Psoas muscle (tissue), 8 donors: ENCODE measurements around the gene TAF1C. TPM values are rescaled to one million over a fixed set of nuclear protein-coding genes. Genes with fewer than 3 reads are reported as not detected.

ENCODE experiments used
- ATAC-seq, 4 donors: fragments of 200-7000 bp; cut with Tn5 transposase; one replicate each; pipeline ENCODE4 v1.9.1; 2020; ENCODE audit warnings: moderate library complexity in 3 of 4, mild to moderate bottlenecking in 2 of 4
- DNase-seq, 2 donors: peaks; one replicate each; pipeline ENCODE4 v3.0.0-alpha.2; 2020
- H3K27ac ChIP-seq: fragments of 200-600 bp; one replicate; pipeline ENCODE4 v1.8.0; 2022
- H3K27me3 ChIP-seq, 3 donors: fragments of 200-600 bp in 1 of 3; one replicate each; pipeline versions ENCODE4 v1.6.1 to v1.8.0; 2013 to 2022; ENCODE audit warnings: low read length in 2 of 3, mild to moderate bottlenecking in 2 of 3, moderate library complexity in 1 of 3; ENCODE audit not compliant: insufficient read depth in 3 of 3
- H3K36me3 ChIP-seq, 2 donors: fragments of 200-600 bp in 1 of 2; one replicate each; pipeline versions ENCODE4 v1.6.1 to v1.8.0; 2013 to 2022; ENCODE audit warnings: low read depth in 1 of 2, mild to moderate bottlenecking in 1 of 2, moderate library complexity in 1 of 2; ENCODE audit not compliant: insufficient read depth in 1 of 2
- H3K4me1 ChIP-seq: fragments of 200-600 bp; one replicate; pipeline ENCODE4 v1.8.0; 2022
- H3K4me3 ChIP-seq: fragments of 200-600 bp; one replicate; pipeline ENCODE4 v1.8.0; 2022; ENCODE audit warnings: mild to moderate bottlenecking
- H3K9me3 ChIP-seq: fragments of 200-600 bp; one replicate; pipeline ENCODE4 v1.8.0; 2022
- CTCF ChIP-seq: fragments of 200-600 bp; IDR thresholded peaks from one replicate; pipeline ENCODE4 v1.8.0; 2022; ENCODE audit warnings: antibody characterized with exemption
- WGBS, 3 donors: extraction: QIAGEN DNeasy Blood & Tissue Kit; methylation state at CpG; one replicate each; pipeline versions ENCODE4 v1.1.6 to v1.1.7; 2013; 5-methylcytosine and 5-hydroxymethylcytosine counted together
- intact Hi-C, 2 donors: fragments of 100-400 bp; cut with DNase I; formaldehyde crosslinking; loops; one replicate each; pipeline versions ENCODE4 v1.11.0 to v1.14.2; 2022
- polyA plus RNA-seq, 3 donors: library from polyadenylated mRNA; stranded (reverse); fragments of 200-250 nt; gene quantifications; one replicate each; pipeline ENCODE4 v1.2.3, GENCODE V29; 2013
- total RNA-seq, 4 donors: library from RNA; stranded (reverse); fragmentation: NEBNext Ultra II Directional in 2 of 4; extraction: Animal tissue kit (Norgen Biotek cat#: 25700) in 2 of 4; gene quantifications; one replicate each; pipeline versions ENCODE4 v1.2.1 to v1.2.4, GENCODE V29; 2021 to 2023
- donor health status: healthy with polysubstance abuse.
- donor health status: DM: no; HTN: no; CAD: no; lungs with moderate emphysema.
- donor health status: Bipolar disorder and iron deficiency.
- donor health status: healthy.
- donor health status: DM: yes; HTN: yes; CAD: no.
- donor health status: DM: no; HTN: no; CAD: no.
- donor health status: DM: no; HTN: no; CAD: no.
- donor health status: DM: yes; HTN: yes; CAD: no.

TAF1C gene
- total and polyA plus RNA-seq, 7 donors = 8.3 to 24.4 (median 18.3) TPM

- Histone ChIP-seq H3K4me3 (no peak overlapping the region), H3K27ac (no peak overlapping the region), H3K4me1 (peaks cover 10% of the 10 kb centered on the region), H3K27me3 (no peaks in the 10 kb centered on the region), H3K9me3 (no peaks in the 10 kb centered on the region), H3K36me3 (peaks cover 6 to 55% of the 10 kb centered on the region in 2 donors)
- WGBS, 3 donors = 87 to 92% (median 90%) methylated on average over 21 to 28 of the region's 28 CpGs
- no peak for TF ChIP-seq CTCF
- no peak for ATAC-seq
- intact Hi-C loops = loop anchor here (2.0 to 10.0 kb wide), 3 partner anchors 34 to 306 kb away; partner anchors contain the start of genes DNAAF1 (in 1 of the 2) and HSDL1 (in 1 of the 2)
- no peak for DNase-seq
These were observed 7.8 kb downstream of the TAF1C start for GRCh38 chr16:84178892-84179611.

GRCh38 chr16:84178146-84178765, 8.6 kb downstream of the TAF1C start:
- Histone ChIP-seq H3K4me1 (peaks cover 10% of the 10 kb centered on the region), H3K9me3 (no peaks in the 10 kb centered on the region), H3K36me3 (peaks cover 6 to 49% of the 10 kb centered on the region in 2 donors), H3K4me3 (no peak overlapping the region), H3K27me3 (no peaks in the 10 kb centered on the region), H3K27ac (no peak overlapping the region)
- intact Hi-C loops = loop anchor here (2.0 to 10.0 kb wide), 3 partner anchors 33 to 307 kb away; partner anchors contain the start of genes DNAAF1 (in 1 of the 2) and HSDL1 (in 1 of the 2)
- DNase-seq (no peak), ATAC-seq (peak in 2 of 4 donors; percentile 20 to 41)
- TF ChIP-seq CTCF = no peak
- 64 to 80% (median 74%) methylated on average over 15 of the region's 15 CpGs for WGBS, 3 donors

- Histone ChIP-seq H3K36me3 (peaks cover 6 to 43% of the 10 kb centered on the region in 2 donors), H3K4me3 (no peak overlapping the region), H3K27ac (no peak overlapping the region), H3K4me1 (peaks cover 10% of the 10 kb centered on the region), H3K9me3 (no peaks in the 10 kb centered on the region), H3K27me3 (no peaks in the 10 kb centered on the region)
- 66 to 79% (median 77%) methylated on average over 9 of the region's 9 CpGs for WGBS, 3 donors
- ATAC-seq (no peak), DNase-seq (no peak)
- no peak for TF ChIP-seq CTCF
- intact Hi-C loops = loop anchor here (2.0 to 10.0 kb wide), 3 partner anchors 33 to 307 kb away; partner anchors contain the start of genes DNAAF1 (in 1 of the 2) and HSDL1 (in 1 of the 2)
These were observed 9.2 kb downstream of the TAF1C start for GRCh38 chr16:84177741-84178073.

GRCh38 chr16:84176192-84177053, 10.4 kb downstream of the TAF1C start:
- peak in 2 of 4 donors; percentile 12 to 27 for ATAC-seq
- peaks cover 6 to 30% of the 10 kb centered on the region in 2 donors for H3K36me3 ChIP-seq
- H3K4me3 ChIP-seq = no peak overlapping the region
- H3K4me1 ChIP-seq = peaks cover 10% of the 10 kb centered on the region
- no peak for DNase-seq
- peak overlapping the region; percentile 23 for H3K27ac ChIP-seq
- no peaks in the 10 kb centered on the region for H3K9me3 ChIP-seq
- WGBS, 3 donors = 56 to 60% (median 60%) methylated on average over 18 of the region's 18 CpGs
- TF ChIP-seq CTCF = no peak
- intact Hi-C loops = loop anchor here (5.0 to 10.0 kb wide), 2 partner anchors 89 to 308 kb away; no protein-coding TSS in a partner anchor
- no peaks in the 10 kb centered on the region for H3K27me3 ChIP-seq
